T-helper 1 cell treated with Interleukin-12 subunit alpha and Interleukin-12 subunit beta and Interleukin-4 antibody, amounts not matched to agents 30 μg/mL and 1 μg/mL, for 36 hours (primary cell): ENCODE measurements around the gene RSAD2.

ENCODE experiments used
- H3K27ac Mint-ChIP-seq: one replicate; pipeline ENCODE4 v1.8.0; 2021; ENCODE audit warnings: mild to moderate bottlenecking, mixed read lengths
- H3K27me3 Mint-ChIP-seq: one replicate; pipeline ENCODE4 v1.8.0; 2021; ENCODE audit warnings: low read depth, mixed read lengths
- H3K36me3 Mint-ChIP-seq: one replicate; pipeline ENCODE4 v1.8.0; 2021; ENCODE audit warnings: low read depth, mixed read lengths
- H3K4me1 Mint-ChIP-seq: one replicate; pipeline ENCODE4 v1.8.0; 2021; ENCODE audit warnings: low read depth, mixed read lengths
- H3K4me3 Mint-ChIP-seq: one replicate; pipeline ENCODE4 v1.8.0; 2021; ENCODE audit warnings: mild to moderate bottlenecking, moderate library complexity, mixed read lengths
- H3K9me3 Mint-ChIP-seq: one replicate; pipeline ENCODE4 v1.8.0; 2021; ENCODE audit warnings: mixed read lengths

Gene RSAD2

GRCh38 chr2:6945087-6945813, 67.7 kb downstream of the RSAD2 start:
- Mint-ChIP-seq H3K4me1 (peaks cover 35% of the 10 kb centered on the region), H3K36me3 (peaks cover 43% of the 10 kb centered on the region), H3K4me3 (no peak overlapping the region), H3K27me3 (no peaks in the 10 kb centered on the region), H3K27ac (peak overlapping the region; percentile 8), H3K9me3 (no peaks in the 10 kb centered on the region)

GRCh38 chr2:6945821-6946220, 68.2 kb downstream of the RSAD2 start:
- Mint-ChIP-seq H3K27ac (peak overlapping the region; percentile 8), H3K36me3 (peaks cover 42% of the 10 kb centered on the region), H3K9me3 (no peaks in the 10 kb centered on the region), H3K4me3 (no peak overlapping the region), H3K4me1 (peaks cover 36% of the 10 kb centered on the region), H3K27me3 (no peaks in the 10 kb centered on the region)

GRCh38 chr2:6946722-6947121, 69.1 kb downstream of the RSAD2 start:
- Mint-ChIP-seq H3K4me1 (peaks cover 41% of the 10 kb centered on the region), H3K27me3 (no peaks in the 10 kb centered on the region), H3K9me3 (no peaks in the 10 kb centered on the region), H3K4me3 (no peak overlapping the region), H3K27ac (no peak overlapping the region), H3K36me3 (peaks cover 33% of the 10 kb centered on the region)
